HCT116 (cell line): ENCODE data around the gene BZW2. TPM values are rescaled to one million over a fixed set of nuclear protein-coding genes. Genes with fewer than 3 reads are reported as not detected.

ENCODE experiments used
- ATAC-seq: fragments of 200-7000 bp; cut with Tn5 transposase; 2 replicates; pipeline ENCODE4 v1.9.1; 2020; ENCODE audit warnings: mild to moderate bottlenecking, moderate library complexity
- BruUV-seq: library from RNA; stranded (reverse); fragments of 400-500 nt; replicated peaks from 2 replicates; lab custom pipeline; 2021; lab: Mats Ljungman, UMichigan
- CTCF ChIA-PET: fragments of 300-600 bp; sonication (Branson Sonifier 250); formaldehyde crosslinking; loops from one replicate; lab custom pipeline; 2021; ENCODE audit warnings: antibody characterized with exemption; lab: Charles Lee
- POLR2A ChIA-PET: fragments of 300-600, 350-600 bp; sonication (Branson Sonifier 250); formaldehyde crosslinking; loops from one replicate; lab custom pipeline; 2021; ENCODE audit warnings: antibody characterized with exemption; lab: Charles Lee
- RAD21 ChIA-PET, 2 experiments: fragments of 300-600 bp; sonication (Branson Sonifier 250); formaldehyde crosslinking; loops; one replicate each; lab custom pipeline; 2023; ENCODE audit warnings: low total read pairs in 2 of 2; ENCODE audit not compliant: uncharacterized antibody in 2 of 2, unreplicated experiment in 2 of 2, low non-redundant PET in 1 of 2; lab: Charles Lee
- DNase-seq: peaks from one replicate; pipeline ENCODE4 v3.0.0-alpha.2; 2010; ENCODE audit warnings: low read depth, low spot score
- H2AFZ ChIP-seq: fragments of 200-600 bp; shearing (Covaris generic), sonication (generic); 2 replicates; pipeline ENCODE4 v1.6.1; 2017; ENCODE audit warnings: low read depth, mixed run types, mixed read lengths, antibody characterized with exemption, low read length; ENCODE audit not compliant: poor library complexity, severe bottlenecking
- H3K27ac ChIP-seq: 2 replicates; pipeline ENCODE4 v1.5.1; 2012; ENCODE audit warnings: low read depth, low read length
- H3K27me3 ChIP-seq: fragments of 200-600 bp; sonication (generic); 2 replicates; pipeline ENCODE4 v1.6.1; 2016; ENCODE audit warnings: mixed run types, low read length, mixed read lengths; ENCODE audit not compliant: insufficient read depth
- H3K36me3 ChIP-seq, 2 experiments: fragments of 200-500 bp in 1 of 2; fragments of 200-600 bp in 1 of 2; sonication (Bioruptor generic) in 1 of 2; sonication (generic) in 1 of 2; 2 replicates each; pipeline versions ENCODE4 v1.5.1 to v1.6.1; 2014 to 2016; ENCODE audit warnings: low read length in 2 of 2, inconsistent platforms in 1 of 2, mixed read lengths in 1 of 2, mixed run types in 1 of 2; ENCODE audit not compliant: insufficient read depth in 2 of 2, control insufficient read depth in 1 of 2
- H3K4me1 ChIP-seq, 2 experiments: fragments of 200-600 bp in 1 of 2; sonication (generic) in 1 of 2; 2 replicates each; pipeline versions ENCODE4 v1.5.1 to v1.6.1; 2012 to 2017; ENCODE audit warnings: low read length in 2 of 2, inconsistent platforms in 1 of 2, mild to moderate bottlenecking in 1 of 2, mixed read lengths in 1 of 2, mixed run types in 1 of 2, moderate library complexity in 1 of 2; ENCODE audit not compliant: insufficient read depth in 2 of 2, control insufficient read depth in 1 of 2
- H3K4me2 ChIP-seq: fragments of 200-600 bp; sonication (generic); 2 replicates; pipeline ENCODE4 v1.6.1; 2017; ENCODE audit warnings: mixed run types, low read length, mixed read lengths
- H3K4me3 ChIP-seq, 2 experiments: fragments of 200-600 bp in 1 of 2; sonication (generic) in 1 of 2; replicated peaks in 1 of 2; 2 replicates each; pipeline ENCODE4 v1.5.1; 2011 to 2016; ENCODE audit warnings: low read length in 2 of 2, control low read depth in 1 of 2, low read depth in 1 of 2, mild to moderate bottlenecking in 1 of 2, mixed read lengths in 1 of 2, mixed run types in 1 of 2
- H3K79me2 ChIP-seq: fragments of 200-600 bp; sonication (generic); 2 replicates; pipeline ENCODE4 v1.6.1; 2017; ENCODE audit warnings: mild to moderate bottlenecking, mixed run types, low read length, moderate library complexity, mixed read lengths; ENCODE audit not compliant: insufficient read depth
- H3K9ac ChIP-seq: fragments of 200-600 bp; sonication (generic); 2 replicates; pipeline ENCODE4 v1.6.1; 2016; ENCODE audit warnings: low read length, mixed read lengths
- H3K9me2 ChIP-seq: fragments of 200-600 bp; sonication (generic), shearing (Covaris generic); 2 replicates; pipeline ENCODE4 v1.6.1; 2017; ENCODE audit warnings: mixed run types, mild to moderate bottlenecking, moderate library complexity; ENCODE audit not compliant: insufficient read depth
- H3K9me3 ChIP-seq, 2 experiments: fragments of 200-500 bp in 1 of 2; fragments of 200-600 bp in 1 of 2; sonication (Bioruptor generic) in 1 of 2; sonication (generic) in 1 of 2; 2 replicates each; pipeline ENCODE4 v1.6.1; 2014 to 2017; ENCODE audit warnings: low read length in 2 of 2, mixed read lengths in 2 of 2, inconsistent platforms in 1 of 2, low read depth in 1 of 2, mild to moderate bottlenecking in 1 of 2, mixed run types in 1 of 2, moderate library complexity in 1 of 2; ENCODE audit not compliant: control insufficient read depth in 1 of 2, insufficient read depth in 1 of 2
- H4K20me1 ChIP-seq: fragments of 200-600 bp; sonication (generic), shearing (Covaris generic); 2 replicates; pipeline ENCODE4 v1.6.1; 2017; ENCODE audit warnings: mixed run types, mild to moderate bottlenecking, moderate library complexity; ENCODE audit not compliant: insufficient read depth
- CEBPB ChIP-seq: IDR thresholded peaks from 2 replicates; pipeline ENCODE4 v1.6.1; 2012; ENCODE audit warnings: low read depth
- CTCF ChIP-seq, 3 experiments: fragments of 200-600 bp in 1 of 3; sonication (generic) in 1 of 3; IDR thresholded peaks in 2 of 3; conservative IDR thresholded peaks in 1 of 3; 2 replicates each; pipeline ENCODE4 v1.5.1; 2012 to 2017; ENCODE audit warnings: low read depth in 2 of 3, low read length in 2 of 3, antibody characterized with exemption in 1 of 3, borderline replicate concordance in 1 of 3, control low read depth in 1 of 3, mild to moderate bottlenecking in 1 of 3, mixed read lengths in 1 of 3, mixed run types in 1 of 3, moderate library complexity in 1 of 3; ENCODE audit not compliant: insufficient read depth in 1 of 3
- EGR1 ChIP-seq: IDR thresholded peaks from 2 replicates; pipeline ENCODE4 v1.6.1; 2012; ENCODE audit warnings: low read depth
- EZH2 ChIP-seq: fragments of 200-600 bp; sonication (generic); IDR thresholded peaks from 2 replicates; pipeline ENCODE4 v1.6.1; 2017; ENCODE audit warnings: antibody characterized with exemption, mixed run types
- FOSL1 ChIP-seq: IDR thresholded peaks from 2 replicates; pipeline ENCODE4 v1.6.1; 2012; ENCODE audit warnings: low read depth
- JUND ChIP-seq: IDR thresholded peaks from 2 replicates; pipeline ENCODE4 v1.6.1; 2012
- MAX ChIP-seq: IDR thresholded peaks from 2 replicates; pipeline ENCODE4 v1.6.1; 2012
- POLR2A ChIP-seq: IDR thresholded peaks from 2 replicates; pipeline ENCODE4 v1.7.0; 2011; ENCODE audit warnings: borderline replicate concordance; ENCODE audit not compliant: insufficient read depth, insufficient read length; ENCODE audit errors: extremely low read depth
- POLR2AphosphoS5 ChIP-seq: IDR thresholded peaks from 2 replicates; pipeline ENCODE4 v1.6.1; 2011; ENCODE audit warnings: mild to moderate bottlenecking, low read depth, low read length, moderate library complexity
- REST ChIP-seq: IDR thresholded peaks from 2 replicates; pipeline ENCODE4 v1.6.1; 2012; ENCODE audit warnings: low read depth
- SIN3A ChIP-seq: IDR thresholded peaks from 2 replicates; pipeline ENCODE4 v1.6.1; 2012; ENCODE audit warnings: low read depth
- SP1 ChIP-seq: IDR thresholded peaks from 2 replicates; pipeline ENCODE4 v1.6.1; 2012; ENCODE audit warnings: low read depth
- TCF7L2 ChIP-seq: IDR thresholded peaks from 2 replicates; pipeline ENCODE4 v1.7.0; 2011; ENCODE audit warnings: borderline replicate concordance, inconsistent platforms; ENCODE audit not compliant: insufficient read depth, insufficient read length; ENCODE audit errors: extremely low read depth
- ZFX ChIP-seq: fragments of 450-650 bp; IDR thresholded peaks from 2 replicates; pipeline ENCODE4 v1.6.1; 2017
- ZNF274 ChIP-seq: fragments of 200-500 bp; sonication (Bioruptor generic); IDR thresholded peaks from 2 replicates; pipeline ENCODE4 v1.6.1; 2014; ENCODE audit warnings: mild to moderate bottlenecking, low read depth, low read length, inconsistent platforms
- intact Hi-C: fragments of 100-400 bp; cut with micrococcal nuclease; formaldehyde crosslinking; loops from 2 replicates; pipeline ENCODE4 v1.10.0; 2022
- total RNA-seq: library from RNA; stranded (reverse); gene quantifications from one replicate; pipeline ENCODE4 v1.2.1, GENCODE V29; 2021; ENCODE audit not compliant: unreplicated experiment

BZW2 gene
- total RNA-seq, 1 experiment from 2014 or later: 119 TPM

GRCh38 chr7:16727736-16728135 lies 81.8 kb downstream of the BZW2 start:
- Histone ChIP-seq H3K4me1 (no peaks in the 10 kb centered on the region), H2AFZ (no peak overlapping the region), H3K36me3 (no peaks in the 10 kb centered on the region), H3K9me2 (no peaks in the 10 kb centered on the region), H3K4me2 (no peak overlapping the region), H3K4me3 (no peak overlapping the region), H3K9ac (no peak overlapping the region), H4K20me1 (no peaks in the 10 kb centered on the region), H3K27ac (no peak overlapping the region), H3K9me3 (no peaks in the 10 kb centered on the region), H3K27me3 (no peaks in the 10 kb centered on the region), H3K79me2 (no peaks in the 10 kb centered on the region)
- ATAC-seq (no peak), DNase-seq (no peak)
- POLR2A ChIA-PET: no interaction called here
- intact Hi-C loops: no loop called here
- TF ChIP-seq EGR1: no peak
- TF ChIP-seq EZH2: no peak
- no peak for TF ChIP-seq SP1
- TF ChIP-seq REST: no peak
- TF ChIP-seq POLR2A: no peak
- no peak for TF ChIP-seq FOSL1
- no peak for TF ChIP-seq TCF7L2
- TF ChIP-seq CEBPB: no peak
- no peak for TF ChIP-seq CTCF (IDR thresholded peaks at IDR 0.05 in 2 of 3, conservative IDR thresholded peaks at IDR 0.05 in 1 of 3; ENCODE audit: borderline replicate concordance in 1 of 3, insufficient read depth in 1 of 3, low read depth in 2 of 3, low read length in 2 of 3)
- no peak for TF ChIP-seq ZNF274
- no peak for TF ChIP-seq ZFX
- TF ChIP-seq MAX: no peak
- no peak for TF ChIP-seq SIN3A
- no peak for TF ChIP-seq JUND
- TF ChIP-seq POLR2AphosphoS5: no peak
- CTCF ChIA-PET: no interaction called here
- no TSS peak for BruUV-seq
- RAD21 ChIA-PET: no interaction called here
